Epidermal melanocyte (primary cell): Measurements from ENCODE around the gene CYP46A1.
A peak's percentile ranks its signal among the peaks of the same experiment; 100 is the strongest.

ENCODE experiments used
- DNase-seq: peaks from one replicate; pipeline ENCODE4 v3.0.0; 2011; ENCODE audit warnings: low spot score; ENCODE audit not compliant: insufficient read length

The CYP46A1 gene

GRCh38 chr14:99742509-99743487 lies 58.7 kb downstream of the CYP46A1 start:
- DNase-seq: no peak

GRCh38 chr14:99744199-99744872 lies 60.2 kb downstream of the CYP46A1 start:
- DNase-seq: no peak

GRCh38 chr14:99744873-99745224 lies 60.8 kb downstream of the CYP46A1 start:
- DNase-seq: no peak

- DNase-seq: no peak
Measured at GRCh38 chr14:99745307-99745951, 61.3 kb downstream of the CYP46A1 start.

GRCh38 chr14:99747167-99747566 lies 63.1 kb downstream of the CYP46A1 start:
- no peak for DNase-seq

- no peak for DNase-seq
Measured at GRCh38 chr14:99747582-99748330, 63.7 kb downstream of the CYP46A1 start.

- DNase-seq: no peak
Measured at GRCh38 chr14:99748529-99748928, 64.4 kb downstream of the CYP46A1 start.

- DNase-seq: no peak
Measured at GRCh38 chr14:99749142-99749541, 65.0 kb downstream of the CYP46A1 start.

- DNase-seq: no peak
Measured at GRCh38 chr14:99749763-99750715, 65.9 kb downstream of the CYP46A1 start.

GRCh38 chr14:99750746-99751450 lies 66.8 kb downstream of the CYP46A1 start:
- peak; percentile 15 for DNase-seq

GRCh38 chr14:99751539-99752485 lies 67.7 kb downstream of the CYP46A1 start:
- DNase-seq: peak; percentile 25

- DNase-seq: peak; percentile 48
Measured at GRCh38 chr14:99752486-99753121, 68.5 kb downstream of the CYP46A1 start.

- no peak for DNase-seq
Measured at GRCh38 chr14:99753225-99754140, 69.4 kb downstream of the CYP46A1 start.

- no peak for DNase-seq
Measured at GRCh38 chr14:99754141-99755067, 70.3 kb downstream of the CYP46A1 start.

GRCh38 chr14:99755068-99755405 lies 70.9 kb downstream of the CYP46A1 start:
- DNase-seq: no peak
